Heart right ventricle (tissue), 16 donors: ENCODE data around the gene PJA1. TPM values are rescaled to one million over a fixed set of nuclear protein-coding genes. Genes with fewer than 3 reads are reported as not detected.

Experiments used
- ATAC-seq, 8 donors: fragments of 200-7000 bp; cut with Tn5 transposase; one replicate each; pipeline ENCODE4 v1.9.1; 2020; ENCODE audit warnings: mild to moderate bottlenecking in 8 of 8, moderate library complexity in 8 of 8, moderate number of reproducible peaks in 1 of 8
- DNase-seq, 2 donors: peaks; one replicate each; pipeline ENCODE4 v3.0.0-alpha.2; 2020
- H3K27ac ChIP-seq, 10 donors: fragments of 200-600 bp; sonication (generic) in 2 of 10; one replicate each; pipeline versions ENCODE4 v1.5.0 to v1.8.0; 2020 to 2022; ENCODE audit warnings: mild to moderate bottlenecking in 3 of 10
- H3K27me3 ChIP-seq, 7 donors: fragments of 200-600 bp; one replicate each; pipeline ENCODE4 v1.8.0; 2021 to 2022; ENCODE audit warnings: mild to moderate bottlenecking in 2 of 7
- H3K36me3 ChIP-seq, 9 donors: fragments of 200-600 bp; sonication (generic) in 1 of 9; one replicate each; pipeline versions ENCODE4 v1.5.0 to v1.8.0; 2020 to 2022; ENCODE audit warnings: mild to moderate bottlenecking in 2 of 9
- H3K4me1 ChIP-seq, 9 donors: fragments of 200-600 bp; sonication (generic) in 1 of 9; one replicate each; pipeline versions ENCODE4 v1.5.0 to v1.8.0; 2020 to 2022; ENCODE audit warnings: mild to moderate bottlenecking in 4 of 9
- H3K4me3 ChIP-seq, 10 donors: fragments of 200-600 bp; sonication (generic) in 2 of 10; one replicate each; pipeline versions ENCODE4 v1.5.0 to v1.8.0; 2020 to 2022; ENCODE audit warnings: mild to moderate bottlenecking in 7 of 10, moderate library complexity in 2 of 10
- H3K9me3 ChIP-seq, 11 donors: fragments of 200-600 bp in 10 of 11; sonication (generic) in 2 of 11; one replicate each; pipeline versions ENCODE4 v1.5.0 to v1.8.0; 2013 to 2022; ENCODE audit warnings: mild to moderate bottlenecking in 2 of 11, control low read depth in 1 of 11, moderate library complexity in 1 of 11
- WGBS, 2 donors: extraction: QIAGEN DNeasy Blood & Tissue Kit; methylation state at CpG; one replicate each; pipeline ENCODE4 v1.1.7; 2013; ENCODE audit warnings: inconsistent platforms in 1 of 2; 5-methylcytosine and 5-hydroxymethylcytosine counted together
- intact Hi-C, 10 donors: fragments of 100-400 bp; cut with DNase I; formaldehyde crosslinking; loops; one replicate each; pipeline versions ENCODE4 v1.11.1 to v1.14.2; 2022
- polyA plus RNA-seq, 2 donors: library from polyadenylated mRNA; stranded (reverse); fragments of 200-250 nt; gene quantifications; one replicate each; pipeline ENCODE4 v1.2.3, GENCODE V29; 2013
- total RNA-seq, 10 donors: library from RNA; stranded (reverse); fragmentation: NEBNext Ultra II Directional in 3 of 10; extraction: Animal tissue kit (Norgen Biotek cat#: 25700) in 3 of 10; gene quantifications; one replicate each; pipeline versions ENCODE4 v1.2.1 to v1.2.4, GENCODE V29; 2021 to 2023
- TF ChIP-seq, protein P1 (sequence below), 9 donors: fragments of 200-600 bp; sonication (generic) in 2 of 9; IDR thresholded peaks; one replicate each; pipeline versions ENCODE4 v1.5.0 to v1.8.0; 2021 to 2022; ENCODE audit warnings: antibody characterized with exemption in 9 of 9, mild to moderate bottlenecking in 5 of 9, moderate library complexity in 1 of 9
- donor health status: Arrhythmogenic right ventricular cardiomyopathy.
- donor health status: ischemic (EF 13 %, LVEDD 7.1; RV severe dilation, severe dysfunction).
- donor health status: healthy with polysubstance abuse.
- donor health status: DM: no; HTN: yes; CAD: no.
- donor health status: DM: no; HTN: no; CAD: no.
- donor health status: ischemic (EF 25% LVEDD 6.9; RV normal size, moderate dysfunction).
- donor health status: ischemic (EF 25% LVEDD 5.7; RV mildly dilated, moderate dysfunction).
- donor health status: healthy.
- donor health status: DM: yes; HTN: yes; CAD: no.
- donor health status: Ischemic cardiomyopathy.
- donor health status: ischemic (EF 35%, LVEDD 5.7; RV mildly dilated, moderate dysfunction).
- donor health status: nonischemic (EF 11% LVEDD 7.7; RV severe dilation, severe dysfunction).
- donor health status: DM: yes; HTN: yes; CAD: no.
- donor health status: PGD.
- donor health status: ischemic (EF 29% LVEDD 5.4; RV normal size, mild dysfunction).
- donor health status: nonischemic (EF 23%, LVEDD 6.1; RV moderate dilation, normal function).

PJA1 gene
- total and polyA plus RNA-seq, 12 donors = 4.5 to 20.2 (median 15.0) TPM

DNA sequence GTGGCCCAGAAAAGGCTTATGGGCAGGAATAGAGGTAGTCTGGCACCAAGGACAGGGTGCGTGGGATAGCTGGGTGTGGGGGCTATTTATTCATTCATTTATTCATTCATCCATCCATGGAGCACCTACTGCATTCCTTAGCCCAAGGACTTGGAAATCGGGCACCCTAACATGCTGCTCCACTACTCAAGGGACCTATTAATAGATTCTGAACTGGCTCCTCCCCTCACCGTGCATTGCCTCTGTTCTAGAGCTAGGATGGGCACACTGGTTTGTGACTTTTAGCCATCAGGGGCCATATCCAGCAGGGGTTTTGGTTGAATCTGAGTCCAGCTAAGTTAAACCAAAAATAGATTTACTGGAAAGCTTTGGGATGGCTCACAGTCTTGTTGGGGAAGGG, 30.6 kb upstream of the PJA1 start:
- peaks cover 0 to 39% (median 0%) of the 10 kb centered on the region in 7 donors for H3K27me3 ChIP-seq
- H3K4me1 ChIP-seq = no peaks in the 10 kb centered on the region
- H3K4me3 ChIP-seq = no peak overlapping the region
- no peaks in the 10 kb centered on the region for H3K9me3 ChIP-seq
- WGBS, 2 donors = 36 to 55% methylated on average over 3 of the region's 3 CpGs
- TF ChIP-seq, protein P1, sequence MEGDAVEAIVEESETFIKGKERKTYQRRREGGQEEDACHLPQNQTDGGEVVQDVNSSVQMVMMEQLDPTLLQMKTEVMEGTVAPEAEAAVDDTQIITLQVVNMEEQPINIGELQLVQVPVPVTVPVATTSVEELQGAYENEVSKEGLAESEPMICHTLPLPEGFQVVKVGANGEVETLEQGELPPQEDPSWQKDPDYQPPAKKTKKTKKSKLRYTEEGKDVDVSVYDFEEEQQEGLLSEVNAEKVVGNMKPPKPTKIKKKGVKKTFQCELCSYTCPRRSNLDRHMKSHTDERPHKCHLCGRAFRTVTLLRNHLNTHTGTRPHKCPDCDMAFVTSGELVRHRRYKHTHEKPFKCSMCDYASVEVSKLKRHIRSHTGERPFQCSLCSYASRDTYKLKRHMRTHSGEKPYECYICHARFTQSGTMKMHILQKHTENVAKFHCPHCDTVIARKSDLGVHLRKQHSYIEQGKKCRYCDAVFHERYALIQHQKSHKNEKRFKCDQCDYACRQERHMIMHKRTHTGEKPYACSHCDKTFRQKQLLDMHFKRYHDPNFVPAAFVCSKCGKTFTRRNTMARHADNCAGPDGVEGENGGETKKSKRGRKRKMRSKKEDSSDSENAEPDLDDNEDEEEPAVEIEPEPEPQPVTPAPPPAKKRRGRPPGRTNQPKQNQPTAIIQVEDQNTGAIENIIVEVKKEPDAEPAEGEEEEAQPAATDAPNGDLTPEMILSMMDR (IDR thresholded peaks at IDR 0.05) = no peak
- intact Hi-C loops = no loop called here
- H3K36me3 ChIP-seq = no peaks in the 10 kb centered on the region
- no peak for DNase-seq
- no peak overlapping the region for H3K27ac ChIP-seq
- peak in 3 of 8 donors; percentile 54 to 60 (median 55) for ATAC-seq

DNA sequence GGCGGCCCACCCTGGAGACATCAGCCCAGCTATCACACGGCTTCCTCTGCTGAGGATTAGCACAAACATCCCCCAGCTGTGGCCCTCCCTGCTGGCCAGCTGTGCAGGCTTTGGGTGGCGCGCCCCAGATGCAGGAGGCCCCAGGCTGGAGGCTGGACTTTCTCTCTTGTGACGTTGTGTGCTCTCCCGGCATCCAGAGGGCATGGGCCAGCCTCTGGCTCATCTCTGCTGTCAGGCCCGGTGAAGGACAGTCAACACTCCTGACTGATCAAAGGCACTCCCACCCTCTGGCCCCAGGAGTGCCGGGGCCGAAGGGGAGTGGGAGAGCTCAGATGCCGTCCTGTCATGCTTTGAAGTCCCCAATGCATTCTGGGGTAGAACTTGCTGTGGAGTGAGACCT, 29.9 kb upstream of the PJA1 start:
- no peak for DNase-seq
- peaks cover 0 to 41% (median 0%) of the 10 kb centered on the region in 7 donors for H3K27me3 ChIP-seq
- no peaks in the 10 kb centered on the region for H3K9me3 ChIP-seq
- TF ChIP-seq, protein P1 (IDR thresholded peaks at IDR 0.05) = no peak
- 58 to 63% methylated on average over 9 to 10 of the region's 10 CpGs for WGBS, 2 donors
- H3K27ac ChIP-seq = no peak overlapping the region
- H3K4me3 ChIP-seq = no peak overlapping the region
- peak in 1 of 8 donors; percentile 17 for ATAC-seq
- intact Hi-C loops = no loop called here
- H3K4me1 ChIP-seq = no peaks in the 10 kb centered on the region
- no peaks in the 10 kb centered on the region for H3K36me3 ChIP-seq

GRCh38 chrX:69192603-69193002, 27.4 kb upstream of the PJA1 start:
- no peaks in the 10 kb centered on the region for H3K4me1 ChIP-seq
- ATAC-seq (no peak), DNase-seq (no peak)
- 89 to 90% methylated on average over 2 of the region's 2 CpGs for WGBS, 2 donors
- no peaks in the 10 kb centered on the region for H3K9me3 ChIP-seq
- H3K36me3 ChIP-seq = no peaks in the 10 kb centered on the region
- H3K27me3 ChIP-seq = peaks cover 0 to 41% (median 0%) of the 10 kb centered on the region in 7 donors
- no peak overlapping the region for H3K4me3 ChIP-seq
- intact Hi-C loops = no loop called here
- TF ChIP-seq, protein P1 (IDR thresholded peaks at IDR 0.05) = no peak
- H3K27ac ChIP-seq = no peak overlapping the region

DNA sequence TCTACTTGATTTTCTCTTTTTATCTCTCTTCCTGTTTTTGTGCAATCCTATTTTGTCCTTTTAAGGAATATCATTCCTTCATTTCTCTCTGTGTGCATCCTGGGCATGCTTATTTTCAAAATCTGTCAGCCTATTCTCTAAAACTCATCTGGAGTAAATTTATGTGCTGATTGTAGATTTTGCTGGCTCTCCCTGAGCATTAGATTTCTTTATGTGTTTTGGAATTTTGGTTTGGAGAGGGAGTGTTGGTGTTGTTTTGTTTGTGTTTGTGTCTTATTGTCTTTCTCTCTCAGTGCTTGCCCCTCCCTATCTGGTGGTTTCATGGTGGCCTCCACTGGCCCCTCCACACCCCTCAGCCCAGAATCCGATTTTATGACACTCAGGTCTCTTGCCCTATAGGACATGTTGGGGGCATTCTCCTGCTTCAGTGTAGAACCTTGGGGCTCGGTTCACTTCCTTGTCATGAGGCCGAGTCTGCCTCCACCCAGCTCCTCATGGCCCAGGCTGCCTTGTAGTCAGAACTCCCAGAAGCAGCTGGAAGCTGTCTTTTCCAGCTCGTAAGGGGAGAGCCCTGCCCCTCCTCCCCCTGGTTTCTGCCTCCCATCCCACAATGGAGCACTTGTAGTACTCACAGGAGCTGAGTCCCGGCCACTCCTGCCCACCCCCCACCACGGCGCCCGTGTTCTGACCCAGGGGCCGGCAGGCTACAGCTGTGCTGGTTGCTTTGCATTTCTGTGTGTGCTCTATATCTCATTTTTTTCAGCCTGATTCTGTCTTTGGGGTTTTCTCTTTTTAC, 24.5 kb upstream of the PJA1 start:
- TF ChIP-seq, protein P1 (IDR thresholded peaks at IDR 0.05) = no peak
- ATAC-seq = peak; percentile 36 to 79 (median 64)
- Histone ChIP-seq H3K4me1 (no peaks in the 10 kb centered on the region), H3K4me3 (no peak overlapping the region), H3K36me3 (no peaks in the 10 kb centered on the region), H3K27ac (no peak overlapping the region), H3K9me3 (no peaks in the 10 kb centered on the region), H3K27me3 (peaks cover 0 to 32% (median 0%) of the 10 kb centered on the region in 7 donors)
- peak; percentile 19 to 29 for DNase-seq
- 60 to 61% methylated on average over 9 of the region's 9 CpGs for WGBS, 2 donors
- intact Hi-C loops = no loop called here
